GM10248 (cell line): Measurements from ENCODE around the gene EXD3.

Experiments used
- CTCF ChIA-PET: fragments of 300-600 bp; sonication (Branson Sonifier 250); formaldehyde crosslinking; extraction: SDS; loops from one replicate; lab custom pipeline; 2021; ENCODE audit warnings: antibody characterized with exemption; lab: Yijun Ruan, JAX
- POLR2A ChIA-PET: fragments of 350-650 bp; sonication (Branson Sonifier 250); formaldehyde crosslinking; extraction: SDS; loops from one replicate; lab custom pipeline; 2020; ENCODE audit warnings: antibody characterized with exemption; lab: Yijun Ruan, JAX
- DNase-seq: peaks from one replicate; pipeline ENCODE4 v3.0.0; 2012; ENCODE audit errors: extremely low spot score
- TF ChIP-seq, protein P1 (sequence below): IDR thresholded peaks from 2 replicates; pipeline ENCODE4 v1.5.1; 2012; ENCODE audit warnings: mild to moderate bottlenecking, low read depth; ENCODE audit errors: extremely low read depth, missing control alignments, control extremely low read depth

The EXD3 gene

DNA sequence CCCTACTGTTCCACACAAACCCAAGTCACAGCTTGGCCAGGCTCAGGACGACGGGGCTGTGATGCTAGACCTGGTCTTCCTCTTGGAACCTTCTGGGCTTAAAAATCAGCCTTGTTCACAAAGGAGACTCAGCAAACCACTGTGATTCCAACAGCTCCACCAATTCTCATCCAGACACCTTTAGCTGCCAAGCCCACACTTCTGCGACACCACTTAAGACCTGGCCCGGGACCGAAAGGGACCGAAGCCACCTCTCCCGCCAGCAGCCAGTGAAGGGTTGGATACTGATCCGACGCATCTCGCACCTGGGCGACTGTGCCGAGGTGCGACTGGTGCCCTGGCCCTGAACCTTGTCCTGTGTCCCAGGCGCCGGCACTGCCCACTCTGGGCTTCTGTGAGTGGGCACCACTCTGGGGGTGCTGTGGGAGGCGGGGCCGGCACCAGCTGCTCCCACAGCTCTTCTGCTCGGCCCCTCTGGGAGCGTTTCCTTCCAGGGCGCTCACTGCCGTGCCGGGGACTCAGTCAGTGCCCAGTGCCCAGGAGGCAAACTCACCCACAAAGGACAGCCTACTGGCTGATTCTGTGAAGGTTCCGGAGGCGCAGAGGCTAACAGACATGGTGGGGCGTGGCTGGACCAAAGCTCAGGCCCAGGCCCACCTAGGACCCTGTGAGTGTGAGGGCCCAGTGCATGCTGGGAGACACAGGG lies 50.9 kb downstream of the EXD3 start:
- no peak for DNase-seq
- ChIA-PET POLR2A (no interaction called here), CTCF (no interaction called here)
- TF ChIP-seq, protein P1, sequence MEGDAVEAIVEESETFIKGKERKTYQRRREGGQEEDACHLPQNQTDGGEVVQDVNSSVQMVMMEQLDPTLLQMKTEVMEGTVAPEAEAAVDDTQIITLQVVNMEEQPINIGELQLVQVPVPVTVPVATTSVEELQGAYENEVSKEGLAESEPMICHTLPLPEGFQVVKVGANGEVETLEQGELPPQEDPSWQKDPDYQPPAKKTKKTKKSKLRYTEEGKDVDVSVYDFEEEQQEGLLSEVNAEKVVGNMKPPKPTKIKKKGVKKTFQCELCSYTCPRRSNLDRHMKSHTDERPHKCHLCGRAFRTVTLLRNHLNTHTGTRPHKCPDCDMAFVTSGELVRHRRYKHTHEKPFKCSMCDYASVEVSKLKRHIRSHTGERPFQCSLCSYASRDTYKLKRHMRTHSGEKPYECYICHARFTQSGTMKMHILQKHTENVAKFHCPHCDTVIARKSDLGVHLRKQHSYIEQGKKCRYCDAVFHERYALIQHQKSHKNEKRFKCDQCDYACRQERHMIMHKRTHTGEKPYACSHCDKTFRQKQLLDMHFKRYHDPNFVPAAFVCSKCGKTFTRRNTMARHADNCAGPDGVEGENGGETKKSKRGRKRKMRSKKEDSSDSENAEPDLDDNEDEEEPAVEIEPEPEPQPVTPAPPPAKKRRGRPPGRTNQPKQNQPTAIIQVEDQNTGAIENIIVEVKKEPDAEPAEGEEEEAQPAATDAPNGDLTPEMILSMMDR = no peak

DNA sequence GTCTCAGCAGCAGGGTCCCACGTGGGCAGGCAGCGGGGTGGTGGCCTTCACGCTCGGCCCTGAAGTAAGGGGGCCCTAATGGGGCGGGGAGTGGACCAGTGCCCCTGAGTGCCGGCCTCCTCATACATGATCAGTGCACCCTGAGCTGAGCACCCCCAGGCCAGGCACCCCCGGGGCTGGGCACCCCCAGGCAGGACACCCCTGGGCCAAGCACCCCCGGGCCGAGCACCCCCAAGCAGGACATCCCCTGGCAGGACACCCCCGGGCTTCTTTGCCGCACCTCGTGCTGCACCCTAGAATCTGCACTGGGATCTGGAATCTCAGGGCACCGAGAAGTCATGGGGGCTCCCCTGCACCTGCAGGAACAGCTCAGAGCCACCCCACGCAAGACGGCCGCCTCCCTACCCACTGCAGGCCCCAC lies 51.4 kb downstream of the EXD3 start:
- ChIA-PET CTCF (no interaction called here), POLR2A (no interaction called here)
- no peak for DNase-seq
- TF ChIP-seq, protein P1 = no peak

DNA sequence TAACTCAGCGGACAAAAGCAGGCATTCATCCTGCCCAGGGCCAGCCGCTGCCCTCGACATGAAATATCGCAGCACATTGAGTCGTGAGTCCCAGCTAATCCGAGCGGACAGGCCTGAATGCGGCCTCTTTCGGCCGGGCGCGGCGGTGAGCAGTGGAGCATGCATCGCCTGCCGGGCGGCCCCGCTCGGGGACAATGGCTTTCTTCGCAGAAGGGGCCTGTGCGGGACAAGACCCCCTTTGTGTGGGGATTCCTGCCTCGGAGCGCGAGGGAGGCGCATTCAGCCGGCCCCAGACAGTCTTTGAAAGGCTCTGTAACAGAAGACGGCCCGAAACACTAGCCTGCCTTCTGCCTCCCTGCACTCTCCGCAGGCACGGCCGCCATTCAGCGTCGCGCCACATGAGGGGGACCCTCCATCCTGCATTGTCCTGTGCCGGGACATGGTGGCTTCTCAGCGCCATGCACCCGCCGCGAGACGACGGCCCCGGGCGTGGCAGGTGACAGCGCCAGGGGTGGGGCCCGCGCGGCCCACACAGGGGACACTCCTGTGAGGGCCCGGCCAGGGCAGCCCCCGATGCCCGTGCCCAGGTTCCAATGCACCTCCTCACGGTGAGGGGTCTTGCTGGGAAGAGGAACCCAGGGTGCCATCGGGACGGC lies 52.0 kb downstream of the EXD3 start:
- POLR2A ChIA-PET = no interaction called here
- DNase-seq = no peak
- TF ChIP-seq, protein P1 = no peak
- CTCF ChIA-PET = no interaction called here

DNA sequence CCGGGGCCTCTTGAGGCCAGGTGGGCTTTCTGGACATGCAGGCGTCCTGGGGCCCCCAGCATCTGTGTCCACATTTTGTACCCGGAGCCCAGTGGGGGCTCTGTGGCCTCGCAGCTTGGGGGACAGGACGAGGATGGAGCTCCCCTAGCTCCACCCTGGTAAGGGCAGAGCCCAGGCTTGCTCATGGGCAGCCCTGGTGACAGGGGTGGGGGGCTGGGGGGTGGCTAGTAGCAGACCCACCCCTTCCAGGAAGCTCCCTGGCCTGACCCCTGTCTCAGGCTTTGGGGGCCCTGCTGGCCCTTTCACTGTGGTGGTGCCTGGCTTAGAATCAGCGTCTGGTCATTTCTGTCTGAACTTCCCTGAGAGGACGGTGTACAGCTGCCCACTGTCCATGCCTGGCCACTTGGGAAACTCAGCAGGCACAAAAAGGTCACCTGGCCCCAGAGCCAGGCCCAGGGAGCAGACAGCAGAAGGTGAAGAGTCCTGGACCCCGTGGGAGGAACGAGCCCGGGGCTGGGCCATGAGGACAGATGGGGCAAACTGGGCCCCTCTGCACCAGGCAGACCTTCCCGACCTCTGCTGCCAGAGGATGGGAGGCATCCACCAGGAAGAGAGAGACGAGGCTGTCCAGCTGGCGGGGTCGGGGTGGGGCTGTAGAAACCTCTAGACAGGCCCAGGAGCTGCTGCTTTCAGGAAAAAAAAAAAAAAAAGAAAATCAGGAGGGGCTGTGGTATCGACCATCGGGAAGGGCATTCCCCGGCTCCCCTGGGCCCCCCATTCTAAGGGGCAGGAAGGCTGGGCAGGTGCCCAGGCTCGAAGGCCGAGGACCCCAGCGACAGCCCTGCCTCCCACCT lies 52.8 kb downstream of the EXD3 start:
- TF ChIP-seq, protein P1 = no peak
- CTCF ChIA-PET = no interaction called here
- DNase-seq = no peak
- POLR2A ChIA-PET = no interaction called here

DNA sequence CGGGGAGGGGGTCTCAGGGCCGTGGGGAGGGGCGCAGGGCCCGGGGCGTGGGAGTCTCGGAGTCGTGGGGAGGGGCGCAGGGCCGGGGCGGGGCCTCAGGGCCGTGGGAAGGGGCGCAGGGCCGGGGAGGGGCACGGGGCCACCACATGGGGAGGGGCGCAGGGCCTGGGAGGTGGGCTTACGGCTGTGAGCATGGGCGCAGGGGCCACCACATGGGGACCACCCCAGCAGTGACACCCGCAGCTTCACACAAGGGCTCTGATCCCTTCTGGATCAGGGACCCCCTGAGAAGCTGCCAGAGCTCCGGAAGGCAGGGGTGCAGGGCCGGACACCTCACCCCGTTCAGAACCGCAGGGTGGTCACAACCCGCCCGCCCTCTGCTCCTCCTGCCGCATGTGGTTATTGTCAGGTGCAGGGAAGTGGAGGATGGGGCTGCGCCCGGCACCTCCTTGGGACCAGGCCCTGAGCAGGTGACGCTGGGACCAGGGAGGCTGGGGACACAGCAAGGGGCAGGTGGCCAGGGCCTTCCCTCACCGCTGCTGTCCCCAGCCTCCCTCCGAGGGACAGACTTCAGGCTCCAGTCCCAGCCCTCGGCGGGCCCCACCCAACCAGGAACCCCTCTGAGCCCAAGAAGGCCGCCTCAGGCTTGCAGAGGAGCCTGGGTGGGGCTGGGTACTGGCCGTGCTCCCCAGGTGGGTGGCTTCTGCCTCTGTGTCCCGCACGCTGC lies 53.7 kb downstream of the EXD3 start:
- no peak for DNase-seq
- CTCF ChIA-PET = no interaction called here
- POLR2A ChIA-PET = no interaction called here
- TF ChIP-seq, protein P1 = no peak
